ENCODE measurements around the gene ACTA1. TPM values are rescaled to one million over a fixed set of nuclear protein-coding genes. Genes with fewer than 3 reads are reported as not detected.

The ACTA1 gene
- polyA plus RNA-seq, 1 donor (not counting 4 experiments of a cell fraction or from before 2014, with no cell fraction given) = 0.05 TPM

- H3K4me1 ChIP-seq (ENCODE audit: control insufficient read depth, extremely low read depth, insufficient read depth, low read length) = peaks cover 23% of the 10 kb centered on the region
- H4K20me1 ChIP-seq (ENCODE audit: control insufficient read depth, extremely low read depth, insufficient read depth, low read length) = no peaks in the 10 kb centered on the region
- no peak overlapping the region for H3K4me3 ChIP-seq (ENCODE audit: control insufficient read depth in 2 of 3, extremely low read depth in 1 of 3, insufficient read depth in 2 of 3, low read depth in 1 of 3, low read length in 3 of 3)
- H3K36me3 ChIP-seq (ENCODE audit: control insufficient read depth in 2 of 2, extremely low read depth in 1 of 2, insufficient read depth in 2 of 2, low read length in 2 of 2) = no peaks in the 10 kb centered on the region
- DNase-seq (ENCODE audit: low read depth, low spot score) (no peak), FAIRE-seq (peak; percentile 23)
- H3K9ac ChIP-seq (ENCODE audit: control insufficient read depth, extremely low read depth, insufficient read depth, low read length) = no peak overlapping the region
- H3K4me2 ChIP-seq (ENCODE audit: control insufficient read depth, extremely low read depth, insufficient read depth, low read depth, low read length) = peak overlapping the region; percentile 53
- dilution Hi-C loops (cut with MboI; ENCODE audit: extremely low pct_ligation_motif_present, low sequenced_read_pairs) = no loop called here
- H3K27me3 ChIP-seq (ENCODE audit: control insufficient read depth, extremely low read depth, insufficient read depth, low read length) = peaks cover 24% of the 10 kb centered on the region
- no peak overlapping the region for H2AFZ ChIP-seq (ENCODE audit: control insufficient read depth, low read length)
- no peaks in the 10 kb centered on the region for H3K9me3 ChIP-seq (ENCODE audit: control insufficient read depth, low read depth, low read length)
- no peaks in the 10 kb centered on the region for H3K9me1 ChIP-seq (ENCODE audit: control insufficient read depth, extremely low read depth, insufficient read depth, low read length)
- TF ChIP-seq EZH2 (IDR thresholded peaks at IDR 0.05; ENCODE audit: low read length) = no peak
- TF ChIP-seq, protein P1, sequence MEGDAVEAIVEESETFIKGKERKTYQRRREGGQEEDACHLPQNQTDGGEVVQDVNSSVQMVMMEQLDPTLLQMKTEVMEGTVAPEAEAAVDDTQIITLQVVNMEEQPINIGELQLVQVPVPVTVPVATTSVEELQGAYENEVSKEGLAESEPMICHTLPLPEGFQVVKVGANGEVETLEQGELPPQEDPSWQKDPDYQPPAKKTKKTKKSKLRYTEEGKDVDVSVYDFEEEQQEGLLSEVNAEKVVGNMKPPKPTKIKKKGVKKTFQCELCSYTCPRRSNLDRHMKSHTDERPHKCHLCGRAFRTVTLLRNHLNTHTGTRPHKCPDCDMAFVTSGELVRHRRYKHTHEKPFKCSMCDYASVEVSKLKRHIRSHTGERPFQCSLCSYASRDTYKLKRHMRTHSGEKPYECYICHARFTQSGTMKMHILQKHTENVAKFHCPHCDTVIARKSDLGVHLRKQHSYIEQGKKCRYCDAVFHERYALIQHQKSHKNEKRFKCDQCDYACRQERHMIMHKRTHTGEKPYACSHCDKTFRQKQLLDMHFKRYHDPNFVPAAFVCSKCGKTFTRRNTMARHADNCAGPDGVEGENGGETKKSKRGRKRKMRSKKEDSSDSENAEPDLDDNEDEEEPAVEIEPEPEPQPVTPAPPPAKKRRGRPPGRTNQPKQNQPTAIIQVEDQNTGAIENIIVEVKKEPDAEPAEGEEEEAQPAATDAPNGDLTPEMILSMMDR (optimal IDR thresholded peaks at IDR 0.05 in 1 of 3, IDR thresholded peaks at IDR 0.05 in 1 of 3, conservative IDR thresholded peaks at IDR 0.05 in 1 of 3; ENCODE audit: extremely low read depth in 1 of 3, insufficient read depth in 2 of 3, low read length in 3 of 3) = peak in 1 of 3 experiments; percentile 8
- no peaks in the 10 kb centered on the region for H3K79me2 ChIP-seq (ENCODE audit: control insufficient read depth, insufficient read depth, low read length)
- H3K27ac ChIP-seq (ENCODE audit: control insufficient read depth, insufficient read depth, low read length) = no peak overlapping the region
Measured at GRCh38 chr1:229410692-229411433, 23.0 kb downstream of the ACTA1 start.

DNA sequence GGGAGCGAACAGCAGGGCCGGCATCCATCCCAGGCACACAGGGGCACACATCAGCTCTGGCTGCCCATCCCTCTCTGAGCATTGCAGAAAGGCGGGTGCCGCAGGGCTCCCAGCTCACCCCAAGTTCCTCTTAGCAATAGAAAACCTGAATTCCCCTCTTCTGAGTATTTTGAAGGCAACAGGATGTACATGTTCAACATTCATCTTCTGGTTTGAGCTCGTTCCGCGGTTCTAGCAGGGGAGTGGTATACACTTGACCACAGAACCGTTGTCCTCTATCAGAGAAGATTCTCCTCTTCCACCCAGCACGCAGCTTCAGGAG is 23.6 kb downstream of the ACTA1 start:
- FAIRE-seq (no peak), DNase-seq (ENCODE audit: low read depth, low spot score) (no peak)
- Histone ChIP-seq H3K27me3 (ENCODE audit: control insufficient read depth, extremely low read depth, insufficient read depth, low read length) (peaks cover 24% of the 10 kb centered on the region), H3K9ac (ENCODE audit: control insufficient read depth, extremely low read depth, insufficient read depth, low read length) (no peak overlapping the region), H3K27ac (ENCODE audit: control insufficient read depth, insufficient read depth, low read length) (no peak overlapping the region), H3K4me2 (ENCODE audit: control insufficient read depth, extremely low read depth, insufficient read depth, low read depth, low read length) (peak overlapping the region; percentile 53), H3K4me1 (ENCODE audit: control insufficient read depth, extremely low read depth, insufficient read depth, low read length) (peaks cover 23% of the 10 kb centered on the region), H3K36me3 (ENCODE audit: control insufficient read depth in 2 of 2, extremely low read depth in 1 of 2, insufficient read depth in 2 of 2, low read length in 2 of 2) (no peaks in the 10 kb centered on the region), H4K20me1 (ENCODE audit: control insufficient read depth, extremely low read depth, insufficient read depth, low read length) (no peaks in the 10 kb centered on the region), H3K79me2 (ENCODE audit: control insufficient read depth, insufficient read depth, low read length) (no peaks in the 10 kb centered on the region), H3K9me1 (ENCODE audit: control insufficient read depth, extremely low read depth, insufficient read depth, low read length) (no peaks in the 10 kb centered on the region), H2AFZ (ENCODE audit: control insufficient read depth, low read length) (no peak overlapping the region), H3K4me3 (ENCODE audit: control insufficient read depth in 2 of 3, extremely low read depth in 1 of 3, insufficient read depth in 2 of 3, low read depth in 1 of 3, low read length in 3 of 3) (no peak overlapping the region), H3K9me3 (ENCODE audit: control insufficient read depth, low read depth, low read length) (no peaks in the 10 kb centered on the region)
- dilution Hi-C loops (cut with MboI; ENCODE audit: extremely low pct_ligation_motif_present, low sequenced_read_pairs) = no loop called here
- TF ChIP-seq, protein P1 (optimal IDR thresholded peaks at IDR 0.05 in 1 of 3, IDR thresholded peaks at IDR 0.05 in 1 of 3, conservative IDR thresholded peaks at IDR 0.05 in 1 of 3; ENCODE audit: extremely low read depth in 1 of 3, insufficient read depth in 2 of 3, low read length in 3 of 3) = no peak
- no peak for TF ChIP-seq EZH2 (IDR thresholded peaks at IDR 0.05; ENCODE audit: low read length)
